Measurements from ENCODE around the gene PCMT1. TPM values are rescaled to one million over a fixed set of nuclear protein-coding genes. Genes with fewer than 3 reads are reported as not detected.

PCMT1 gene
- total and polyA plus RNA-seq, 2 of the 13 experiments (the other 11 are each of a cell fraction or from before 2014, with no cell fraction given), result 112 to 169 TPM

DNA sequence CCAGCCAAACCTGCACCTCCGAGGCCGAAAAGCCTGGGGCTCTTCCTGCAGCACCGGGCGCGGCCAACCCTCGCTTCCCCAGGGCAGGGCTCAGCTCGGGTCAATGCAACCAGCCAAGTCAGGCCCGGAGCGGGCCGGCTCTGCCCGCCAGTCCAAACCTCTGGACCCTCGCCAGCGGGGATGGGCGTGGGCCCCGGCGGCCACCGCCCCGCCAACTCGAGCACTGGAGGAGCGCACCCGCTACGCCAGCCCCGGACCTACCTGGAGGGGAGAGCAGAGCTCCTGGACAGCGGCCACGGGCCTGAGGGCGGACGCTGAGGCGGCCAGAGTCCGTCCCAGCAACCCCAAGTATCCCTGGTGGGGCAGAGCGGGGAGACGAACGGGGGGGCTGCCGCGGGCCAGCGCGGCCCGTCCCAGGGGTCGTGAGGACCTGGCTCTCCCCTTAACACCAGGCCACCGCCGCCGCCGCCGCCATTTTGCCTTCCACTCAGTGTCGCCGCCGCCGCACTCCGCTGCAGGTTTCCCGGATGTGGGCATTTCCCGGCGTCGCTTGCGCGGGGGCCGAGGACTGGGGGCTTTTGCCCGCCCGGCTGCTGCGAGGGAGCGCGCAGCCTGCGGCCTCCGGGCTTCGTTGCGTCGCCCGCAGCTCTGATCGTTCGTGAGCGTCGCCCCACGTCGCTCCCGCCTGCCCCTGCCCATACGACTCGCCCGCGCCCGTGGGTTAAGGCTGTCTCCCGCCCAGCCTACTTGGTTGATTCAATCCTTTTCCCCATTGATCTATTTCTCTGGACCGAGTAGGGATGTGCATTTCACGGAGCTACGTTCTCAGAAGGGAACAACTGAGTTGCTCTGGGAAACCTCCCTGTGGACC, 31.7 kb upstream of the PCMT1 start, which contains the start of gene LATS1 (continued):
- TF ChIP-seq, protein P1, sequence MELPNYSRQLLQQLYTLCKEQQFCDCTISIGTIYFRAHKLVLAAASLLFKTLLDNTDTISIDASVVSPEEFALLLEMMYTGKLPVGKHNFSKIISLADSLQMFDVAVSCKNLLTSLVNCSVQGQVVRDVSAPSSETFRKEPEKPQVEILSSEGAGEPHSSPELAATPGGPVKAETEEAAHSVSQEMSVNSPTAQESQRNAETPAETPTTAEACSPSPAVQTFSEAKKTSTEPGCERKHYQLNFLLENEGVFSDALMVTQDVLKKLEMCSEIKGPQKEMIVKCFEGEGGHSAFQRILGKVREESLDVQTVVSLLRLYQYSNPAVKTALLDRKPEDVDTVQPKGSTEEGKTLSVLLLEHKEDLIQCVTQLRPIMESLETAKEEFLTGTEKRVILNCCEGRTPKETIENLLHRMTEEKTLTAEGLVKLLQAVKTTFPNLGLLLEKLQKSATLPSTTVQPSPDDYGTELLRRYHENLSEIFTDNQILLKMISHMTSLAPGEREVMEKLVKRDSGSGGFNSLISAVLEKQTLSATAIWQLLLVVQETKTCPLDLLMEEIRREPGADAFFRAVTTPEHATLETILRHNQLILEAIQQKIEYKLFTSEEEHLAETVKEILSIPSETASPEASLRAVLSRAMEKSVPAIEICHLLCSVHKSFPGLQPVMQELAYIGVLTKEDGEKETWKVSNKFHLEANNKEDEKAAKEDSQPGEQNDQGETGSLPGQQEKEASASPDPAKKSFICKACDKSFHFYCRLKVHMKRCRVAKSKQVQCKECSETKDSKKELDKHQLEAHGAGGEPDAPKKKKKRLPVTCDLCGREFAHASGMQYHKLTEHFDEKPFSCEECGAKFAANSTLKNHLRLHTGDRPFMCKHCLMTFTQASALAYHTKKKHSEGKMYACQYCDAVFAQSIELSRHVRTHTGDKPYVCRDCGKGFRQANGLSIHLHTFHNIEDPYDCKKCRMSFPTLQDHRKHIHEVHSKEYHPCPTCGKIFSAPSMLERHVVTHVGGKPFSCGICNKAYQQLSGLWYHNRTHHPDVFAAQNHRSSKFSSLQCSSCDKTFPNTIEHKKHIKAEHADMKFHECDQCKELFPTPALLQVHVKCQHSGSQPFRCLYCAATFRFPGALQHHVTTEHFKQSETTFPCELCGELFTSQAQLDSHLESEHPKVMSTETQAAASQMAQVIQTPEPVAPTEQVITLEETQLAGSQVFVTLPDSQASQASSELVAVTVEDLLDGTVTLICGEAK (IDR thresholded peaks at IDR 0.05), result no peak
- TF ChIP-seq, protein P1 (CRISPR knock-in tag; IDR thresholded peaks at IDR 0.05), result peak; percentile 93
- TF ChIP-seq ZFP36L1 (CRISPR knock-in tag; IDR thresholded peaks at IDR 0.05) (0 out of 2 replicates have a peak, but pooled peaks have one; percentile 73), NR1H2 (CRISPR knock-in tag; IDR thresholded peaks at IDR 0.05; ENCODE audit: borderline replicate concordance, low read depth) (peak; percentile 39), ZNF225 (CRISPR knock-in tag; IDR thresholded peaks at IDR 0.05) (peak; percentile 94; the same call in 1 of the 2 replicates), HMGA1 (CRISPR knock-in tag; conservative IDR thresholded peaks at IDR 0.05) (no peak), SNRNP70 (IDR thresholded peaks at IDR 0.05; ENCODE audit: low read depth, low read length) (0 out of 2 replicates have a peak, but pooled peaks have one; percentile 79), CHD2 (IDR thresholded peaks at IDR 0.05; ENCODE audit: low read depth, low read length) (0 out of 2 replicates have a peak, but pooled peaks have one; percentile 26), ZNF446 (CRISPR knock-in tag; IDR thresholded peaks at IDR 0.05) (peak; percentile 83; the same call in 1 of the 2 replicates), ZNF33A (CRISPR knock-in tag; IDR thresholded peaks at IDR 0.05; ENCODE audit: borderline replicate concordance) (0 out of 2 replicates have a peak, but pooled peaks have one; percentile 73), GABPB1 (CRISPR knock-in tag; IDR thresholded peaks at IDR 0.05) (peak; percentile 97), IRX3 (CRISPR knock-in tag; IDR thresholded peaks at IDR 0.05; ENCODE audit: borderline replicate concordance, low read depth) (peak; percentile 86; the same call in 1 of the 2 replicates), ZNF577 (CRISPR knock-in tag; IDR thresholded peaks at IDR 0.05; ENCODE audit: borderline replicate concordance, low read depth) (peak; percentile 96; the same call in 1 of the 2 replicates), SUZ12 (IDR thresholded peaks at IDR 0.05; ENCODE audit: low read depth, low read length) (peak; percentile 45)
- TF ChIP-seq, protein P2, sequence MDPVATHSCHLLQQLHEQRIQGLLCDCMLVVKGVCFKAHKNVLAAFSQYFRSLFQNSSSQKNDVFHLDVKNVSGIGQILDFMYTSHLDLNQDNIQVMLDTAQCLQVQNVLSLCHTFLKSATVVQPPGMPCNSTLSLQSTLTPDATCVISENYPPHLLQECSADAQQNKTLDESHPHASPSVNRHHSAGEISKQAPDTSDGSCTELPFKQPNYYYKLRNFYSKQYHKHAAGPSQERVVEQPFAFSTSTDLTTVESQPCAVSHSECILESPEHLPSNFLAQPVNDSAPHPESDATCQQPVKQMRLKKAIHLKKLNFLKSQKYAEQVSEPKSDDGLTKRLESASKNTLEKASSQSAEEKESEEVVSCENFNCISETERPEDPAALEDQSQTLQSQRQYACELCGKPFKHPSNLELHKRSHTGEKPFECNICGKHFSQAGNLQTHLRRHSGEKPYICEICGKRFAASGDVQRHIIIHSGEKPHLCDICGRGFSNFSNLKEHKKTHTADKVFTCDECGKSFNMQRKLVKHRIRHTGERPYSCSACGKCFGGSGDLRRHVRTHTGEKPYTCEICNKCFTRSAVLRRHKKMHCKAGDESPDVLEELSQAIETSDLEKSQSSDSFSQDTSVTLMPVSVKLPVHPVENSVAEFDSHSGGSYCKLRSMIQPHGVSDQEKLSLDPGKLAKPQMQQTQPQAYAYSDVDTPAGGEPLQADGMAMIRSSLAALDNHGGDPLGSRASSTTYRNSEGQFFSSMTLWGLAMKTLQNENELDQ (CRISPR knock-in tag; IDR thresholded peaks at IDR 0.05; ENCODE audit: borderline replicate concordance), result no peak
